Measurements from ENCODE around the gene PALD1. TPM values are rescaled to one million over a fixed set of nuclear protein-coding genes. Genes with fewer than 3 reads are reported as not detected.

PALD1 gene
- polyA plus RNA-seq, 3 donors, result 0.04 to 0.11 TPM; not detected in 1

GRCh38 chr10:70605161-70605560 lies 126.6 kb downstream of the PALD1 start:
- no peak overlapping the region for H3K27ac ChIP-seq (ENCODE audit: low read depth in 1 of 2, low read length in 2 of 2)
- intact Hi-C loops (cut with micrococcal nuclease), result no loop called here
- H3K4me3 ChIP-seq (replicated peaks in 1 of 3; ENCODE audit: low read depth in 2 of 3, low read length in 3 of 3), result no peak overlapping the region
- Mint-ChIP-seq H3K27me3 (ENCODE audit: low read depth in 3 of 3) (peaks cover 0 to 2% (median 2%) of the 10 kb centered on the region in 3 donors), H3K27ac (no peak overlapping the region), H3K9me3 (peaks cover 0 to 3% (median 0%) of the 10 kb centered on the region in 7 donors), H3K4me3 (no peak overlapping the region), H3K36me3 (no peaks in the 10 kb centered on the region), H3K4me1 (no peaks in the 10 kb centered on the region)
- TF ChIP-seq CTCF (IDR thresholded peaks at IDR 0.05), result no peak
- H3K79me2 ChIP-seq (ENCODE audit: insufficient read depth, low read length), result no peaks in the 10 kb centered on the region
- H3K36me3 ChIP-seq (replicated peaks in 1 of 2; ENCODE audit: control insufficient read depth in 1 of 2, insufficient read depth in 2 of 2, low read length in 2 of 2), result no peaks in the 10 kb centered on the region
- no peaks in the 10 kb centered on the region for H3K27me3 ChIP-seq (ENCODE audit: control insufficient read depth in 2 of 2, insufficient read depth in 2 of 2, low read length in 2 of 2)
- DNase-seq, result peak in 1 of 3 donors; percentile 14
- no peaks in the 10 kb centered on the region for H3K4me1 ChIP-seq (ENCODE audit: control insufficient read depth in 1 of 2, insufficient read depth in 2 of 2, low read length in 2 of 2)
- H4K20me1 ChIP-seq (ENCODE audit: insufficient read depth, low read length), result no peaks in the 10 kb centered on the region
- H3K4me2 ChIP-seq (replicated peaks; ENCODE audit: extremely low read depth, low read length, poor library complexity, severe bottlenecking), result no peak overlapping the region
- no peaks in the 10 kb centered on the region for H3K9me3 ChIP-seq (replicated peaks in 1 of 2; ENCODE audit: control insufficient read depth in 1 of 2, insufficient read depth in 1 of 2, low read length in 2 of 2)
- no peak overlapping the region for H2AFZ ChIP-seq (ENCODE audit: insufficient read depth, low read depth, low read length, poor library complexity, severe bottlenecking)
- no CpG with 5 or more reads among the region's 2 CpGs for WGBS (ENCODE audit: insufficient coverage)
- H3K9ac ChIP-seq (ENCODE audit: insufficient read depth, low read length, poor library complexity, severe bottlenecking), result no peak overlapping the region

- no peaks in the 10 kb centered on the region for H3K79me2 ChIP-seq (ENCODE audit: insufficient read depth, low read length)
- no peaks in the 10 kb centered on the region for H3K36me3 ChIP-seq (replicated peaks in 1 of 2; ENCODE audit: control insufficient read depth in 1 of 2, insufficient read depth in 2 of 2, low read length in 2 of 2)
- H3K4me1 Mint-ChIP-seq, result no peaks in the 10 kb centered on the region
- H2AFZ ChIP-seq (ENCODE audit: insufficient read depth, low read depth, low read length, poor library complexity, severe bottlenecking), result no peak overlapping the region
- TF ChIP-seq CTCF (IDR thresholded peaks at IDR 0.05), result no peak
- H3K27me3 Mint-ChIP-seq (ENCODE audit: low read depth in 3 of 3), result no peaks in the 10 kb centered on the region
- intact Hi-C loops (cut with micrococcal nuclease), result no loop called here
- H3K27ac ChIP-seq (ENCODE audit: low read depth in 1 of 2, low read length in 2 of 2), result no peak overlapping the region
- no peak overlapping the region for H3K9ac ChIP-seq (ENCODE audit: insufficient read depth, low read length, poor library complexity, severe bottlenecking)
- H3K9me3 Mint-ChIP-seq, result peaks cover 0 to 3% (median 0%) of the 10 kb centered on the region in 7 donors
- H3K4me3 ChIP-seq (replicated peaks in 1 of 3; ENCODE audit: low read depth in 2 of 3, low read length in 3 of 3), result no peak overlapping the region
- no peaks in the 10 kb centered on the region for H3K36me3 Mint-ChIP-seq
- H3K4me3 Mint-ChIP-seq, result no peak overlapping the region
- H3K27me3 ChIP-seq (ENCODE audit: control insufficient read depth in 2 of 2, insufficient read depth in 2 of 2, low read length in 2 of 2), result no peaks in the 10 kb centered on the region
- H4K20me1 ChIP-seq (ENCODE audit: insufficient read depth, low read length), result no peaks in the 10 kb centered on the region
- WGBS (ENCODE audit: insufficient coverage), result 100% methylated on average over 1 of the region's 4 CpGs
- H3K4me2 ChIP-seq (replicated peaks; ENCODE audit: extremely low read depth, low read length, poor library complexity, severe bottlenecking), result no peak overlapping the region
- H3K27ac Mint-ChIP-seq, result no peak overlapping the region
- DNase-seq, result no peak
- H3K4me1 ChIP-seq (ENCODE audit: control insufficient read depth in 1 of 2, insufficient read depth in 2 of 2, low read length in 2 of 2), result no peaks in the 10 kb centered on the region
- no peaks in the 10 kb centered on the region for H3K9me3 ChIP-seq (replicated peaks in 1 of 2; ENCODE audit: control insufficient read depth in 1 of 2, insufficient read depth in 1 of 2, low read length in 2 of 2)
These were observed 129.4 kb downstream of the PALD1 start for GRCh38 chr10:70607936-70608335.
